Hepatocyte (in vitro differentiated cells): ENCODE results near the gene CTNNA2.

Experiments used
- EZH2 ChIP-seq: fragments of 200-600 bp; sonication (generic); IDR thresholded peaks from 2 replicates; pipeline ENCODE4 v1.6.1; 2016; ENCODE audit warnings: antibody characterized with exemption, mild to moderate bottlenecking, borderline replicate concordance
- EZH2phosphoT487 ChIP-seq: fragments of 200-600 bp; sonication (generic); IDR thresholded peaks from one replicate; pipeline ENCODE4 v1.6.1; 2018; ENCODE audit warnings: antibody characterized with exemption, mild to moderate bottlenecking, low read depth, moderate library complexity; ENCODE audit not compliant: unreplicated experiment, severe bottlenecking
- TF ChIP-seq, protein P1 (sequence below): fragments of 200-600 bp; sonication (generic); IDR thresholded peaks from 2 replicates; pipeline ENCODE4 v1.5.1; 2016; ENCODE audit warnings: antibody characterized with exemption, mild to moderate bottlenecking; ENCODE audit not compliant: poor library complexity

DNA sequence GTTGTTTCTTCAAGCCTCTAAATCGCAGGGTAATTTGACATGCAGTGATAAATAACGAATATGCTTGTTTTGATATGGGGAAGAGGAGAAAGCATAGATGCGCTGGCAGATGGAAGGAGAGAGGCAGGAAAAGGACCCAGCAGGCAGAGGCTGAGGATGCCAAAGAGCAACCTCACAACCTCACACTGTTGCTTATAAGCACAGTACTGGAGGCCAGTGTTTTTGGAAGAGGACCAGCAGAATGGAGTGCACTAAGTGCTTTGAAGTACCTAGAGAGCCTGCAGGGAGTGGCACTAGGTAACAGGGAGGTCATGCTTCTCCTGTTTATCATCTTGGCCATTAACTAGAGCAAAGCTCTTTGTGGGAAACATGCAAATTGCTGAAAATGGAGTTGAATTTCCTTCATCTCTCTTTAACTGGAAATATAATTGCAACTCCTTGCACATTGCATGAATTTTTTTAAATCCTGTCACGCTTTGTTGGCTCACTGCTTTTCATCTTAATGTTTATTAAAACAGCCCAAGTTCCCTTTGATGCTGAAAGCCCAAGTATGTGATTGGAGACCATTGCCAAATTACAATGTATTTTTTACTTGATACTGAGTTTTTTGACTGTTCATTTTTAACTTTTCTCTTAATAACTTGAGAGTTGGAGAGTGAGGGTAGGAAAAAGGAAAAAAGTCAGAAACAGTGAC, 555.3 kb downstream of the CTNNA2 start:
- TF ChIP-seq EZH2phosphoT487 (no peak), EZH2 (no peak)
- TF ChIP-seq, protein P1, sequence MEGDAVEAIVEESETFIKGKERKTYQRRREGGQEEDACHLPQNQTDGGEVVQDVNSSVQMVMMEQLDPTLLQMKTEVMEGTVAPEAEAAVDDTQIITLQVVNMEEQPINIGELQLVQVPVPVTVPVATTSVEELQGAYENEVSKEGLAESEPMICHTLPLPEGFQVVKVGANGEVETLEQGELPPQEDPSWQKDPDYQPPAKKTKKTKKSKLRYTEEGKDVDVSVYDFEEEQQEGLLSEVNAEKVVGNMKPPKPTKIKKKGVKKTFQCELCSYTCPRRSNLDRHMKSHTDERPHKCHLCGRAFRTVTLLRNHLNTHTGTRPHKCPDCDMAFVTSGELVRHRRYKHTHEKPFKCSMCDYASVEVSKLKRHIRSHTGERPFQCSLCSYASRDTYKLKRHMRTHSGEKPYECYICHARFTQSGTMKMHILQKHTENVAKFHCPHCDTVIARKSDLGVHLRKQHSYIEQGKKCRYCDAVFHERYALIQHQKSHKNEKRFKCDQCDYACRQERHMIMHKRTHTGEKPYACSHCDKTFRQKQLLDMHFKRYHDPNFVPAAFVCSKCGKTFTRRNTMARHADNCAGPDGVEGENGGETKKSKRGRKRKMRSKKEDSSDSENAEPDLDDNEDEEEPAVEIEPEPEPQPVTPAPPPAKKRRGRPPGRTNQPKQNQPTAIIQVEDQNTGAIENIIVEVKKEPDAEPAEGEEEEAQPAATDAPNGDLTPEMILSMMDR = no peak
